Vagina (tissue), 2 donors: ENCODE data around the gene CEACAM4. TPM values are rescaled to one million over a fixed set of nuclear protein-coding genes. Genes with fewer than 3 reads are reported as not detected.

Experiments
- DNase-seq, 2 donors: peaks; one replicate each; pipeline ENCODE4 v3.0.0-alpha.2; 2017; ENCODE audit errors: extremely low spot score in 2 of 2
- H3K27ac ChIP-seq: fragments of 200-600 bp; sonication (generic); one replicate; pipeline ENCODE4 v1.5.1; 2019
- H3K27me3 ChIP-seq: fragments of 200-600 bp; sonication (generic); one replicate; pipeline ENCODE4 v1.5.1; 2019
- H3K36me3 ChIP-seq, 2 donors: fragments of 200-600 bp; sonication (generic); one replicate each; pipeline ENCODE4 v1.5.1; 2017 to 2019
- H3K4me1 ChIP-seq: fragments of 200-600 bp; sonication (generic); one replicate; pipeline ENCODE4 v1.5.1; 2019
- H3K4me3 ChIP-seq, 2 donors: fragments of 200-600 bp; sonication (generic); 1 replicate in 1 of 2; 2 replicates in 1 of 2; pipeline ENCODE4 v1.5.1; 2016 to 2019
- H3K9me3 ChIP-seq: fragments of 200-600 bp; sonication (generic); one replicate; pipeline ENCODE4 v1.5.1; 2019
- CTCF ChIP-seq, 3 experiments: fragments of 450-650 bp in 2 of 3; fragments of 200-600 bp in 1 of 3; sonication (generic) in 1 of 3; IDR thresholded peaks; one replicate each; pipeline ENCODE4 v1.5.1; 2017 to 2019; ENCODE audit warnings: antibody characterized with exemption in 3 of 3, mild to moderate bottlenecking in 2 of 3, moderate library complexity in 2 of 3
- POLR2A ChIP-seq, 2 donors: fragments of 450-650 bp; IDR thresholded peaks; one replicate each; pipeline ENCODE4 v1.6.1; 2017; ENCODE audit warnings: antibody characterized with exemption in 2 of 2, mild to moderate bottlenecking in 2 of 2, moderate library complexity in 2 of 2
- POLR2AphosphoS5 ChIP-seq, 2 donors: sonication (generic); formaldehyde crosslinking; IDR thresholded peaks; one replicate each; pipeline ENCODE4 v1.9.0; 2017; ENCODE audit warnings: antibody characterized with exemption in 2 of 2, mild to moderate bottlenecking in 2 of 2, low read depth in 1 of 2; ENCODE audit not compliant: insufficient read depth in 1 of 2
- intact Hi-C: fragments of 100-400 bp; cut with DNase I; formaldehyde crosslinking; loops from one replicate; pipeline ENCODE4 v1.15.1; 2023
- total RNA-seq: library from RNA; depleted of rRNA; stranded (reverse); fragments of >200 nt; gene quantifications from one replicate; pipeline ENCODE4 v1.2.3, GENCODE V29; 2016

CEACAM4 gene
- total RNA-seq, 1 donor from 2014 or later = not detected

- Histone ChIP-seq H3K36me3 (no peaks in the 10 kb centered on the region), H3K4me3 (no peak overlapping the region), H3K9me3 (no peaks in the 10 kb centered on the region), H3K27ac (no peak overlapping the region), H3K4me1 (no peaks in the 10 kb centered on the region), H3K27me3 (no peaks in the 10 kb centered on the region)
- intact Hi-C loops = no loop called here
- DNase-seq = peak in 1 of 2 donors; percentile 49
- TF ChIP-seq CTCF (IDR thresholded peaks at IDR 0.05) (peak in 2 of 3 experiments; percentile 21 to 36), POLR2AphosphoS5 (IDR thresholded peaks at IDR 0.05; ENCODE audit: insufficient read depth in 1 of 2, low read depth in 1 of 2) (no peak)
Observed at GRCh38 chr19:41595258-41595889, 31.5 kb downstream of the CEACAM4 start.

GRCh38 chr19:41591951-41592562 lies 34.8 kb downstream of the CEACAM4 start:
- H3K36me3 ChIP-seq = no peaks in the 10 kb centered on the region
- no peaks in the 10 kb centered on the region for H3K9me3 ChIP-seq
- peak; percentile 62 to 87 for DNase-seq
- TF ChIP-seq POLR2A (IDR thresholded peaks at IDR 0.05) (no peak), CTCF (IDR thresholded peaks at IDR 0.05) (no peak), POLR2AphosphoS5 (IDR thresholded peaks at IDR 0.05; ENCODE audit: insufficient read depth in 1 of 2, low read depth in 1 of 2) (no peak)
- H3K27ac ChIP-seq = no peak overlapping the region
- H3K27me3 ChIP-seq = no peaks in the 10 kb centered on the region
- H3K4me1 ChIP-seq = no peaks in the 10 kb centered on the region
- intact Hi-C loops = no loop called here
- no peak overlapping the region for H3K4me3 ChIP-seq

- H3K36me3 ChIP-seq = no peaks in the 10 kb centered on the region
- H3K9me3 ChIP-seq = no peaks in the 10 kb centered on the region
- H3K4me1 ChIP-seq = no peaks in the 10 kb centered on the region
- no peak overlapping the region for H3K27ac ChIP-seq
- H3K27me3 ChIP-seq = no peaks in the 10 kb centered on the region
- TF ChIP-seq CTCF (IDR thresholded peaks at IDR 0.05) (no peak), POLR2A (IDR thresholded peaks at IDR 0.05) (no peak), POLR2AphosphoS5 (IDR thresholded peaks at IDR 0.05; ENCODE audit: insufficient read depth in 1 of 2, low read depth in 1 of 2) (no peak)
- DNase-seq = no peak
- intact Hi-C loops = no loop called here
- H3K4me3 ChIP-seq = no peak overlapping the region
Observed at GRCh38 chr19:41590936-41591335, 35.9 kb downstream of the CEACAM4 start.

GRCh38 chr19:41589371-41589770 lies 37.5 kb downstream of the CEACAM4 start:
- Histone ChIP-seq H3K4me3 (no peak overlapping the region), H3K36me3 (no peaks in the 10 kb centered on the region), H3K9me3 (no peaks in the 10 kb centered on the region), H3K4me1 (no peaks in the 10 kb centered on the region), H3K27ac (no peak overlapping the region), H3K27me3 (no peaks in the 10 kb centered on the region)
- intact Hi-C loops = no loop called here
- peak in 1 of 2 donors; percentile 61 for DNase-seq
- TF ChIP-seq POLR2AphosphoS5 (IDR thresholded peaks at IDR 0.05; ENCODE audit: insufficient read depth in 1 of 2, low read depth in 1 of 2) (no peak), CTCF (IDR thresholded peaks at IDR 0.05) (no peak), POLR2A (IDR thresholded peaks at IDR 0.05) (no peak)
